Muscle layer of colon (tissue), 2 donors: ENCODE data around the gene PRR18.

Experiments
- H3K27ac ChIP-seq: one replicate; pipeline ENCODE4 v1.7.0; 2013; ENCODE audit warnings: low read depth, mild to moderate bottlenecking, low read length, moderate library complexity
- H3K27me3 ChIP-seq, 2 donors: one replicate each; pipeline ENCODE4 v1.7.0; 2013; ENCODE audit warnings: low read length in 2 of 2, mild to moderate bottlenecking in 2 of 2; ENCODE audit not compliant: insufficient read depth in 2 of 2, control insufficient read depth in 1 of 2
- H3K36me3 ChIP-seq: one replicate; pipeline ENCODE4 v1.7.0; 2013; ENCODE audit warnings: mild to moderate bottlenecking, low read length; ENCODE audit not compliant: insufficient read depth
- H3K4me1 ChIP-seq: one replicate; pipeline ENCODE4 v1.7.0; 2013; ENCODE audit warnings: mild to moderate bottlenecking, low read length; ENCODE audit not compliant: insufficient read depth
- H3K4me3 ChIP-seq, 2 donors: one replicate each; pipeline ENCODE4 v1.7.0; 2013; ENCODE audit warnings: low read length in 2 of 2, low read depth in 1 of 2, mild to moderate bottlenecking in 1 of 2, moderate library complexity in 1 of 2
- H3K9ac ChIP-seq: one replicate; pipeline ENCODE4 v1.7.0; 2013; ENCODE audit warnings: low read length
- H3K9me3 ChIP-seq: one replicate; pipeline ENCODE4 v1.7.0; 2013; ENCODE audit warnings: mild to moderate bottlenecking, low read length
- donor health status: abdominal sarcoma.
- donor health status: Adenocarcinoma of cecum.

PRR18 gene

GRCh38 chr6:166312832-166313231, 4.6 kb upstream of the PRR18 start:
- no peaks in the 10 kb centered on the region for H3K9me3 ChIP-seq

GRCh38 chr6:166310634-166311033, 2.4 kb upstream of the PRR18 start:
- Histone ChIP-seq H3K36me3 (no peaks in the 10 kb centered on the region), H3K27ac (no peak overlapping the region), H3K9me3 (no peaks in the 10 kb centered on the region), H3K27me3 (peaks cover 4 to 29% of the 10 kb centered on the region in 2 donors), H3K4me1 (no peaks in the 10 kb centered on the region), H3K4me3 (no peak overlapping the region), H3K9ac (no peak overlapping the region)

More at GRCh38 chr6:166312832-166313231, 4.6 kb upstream of the PRR18 start:
- no peak overlapping the region for H3K9ac ChIP-seq
- no peaks in the 10 kb centered on the region for H3K36me3 ChIP-seq
- H3K4me3 ChIP-seq, result no peak overlapping the region
- no peak overlapping the region for H3K27ac ChIP-seq
- peaks cover 4 to 17% of the 10 kb centered on the region in 2 donors for H3K27me3 ChIP-seq
- no peaks in the 10 kb centered on the region for H3K4me1 ChIP-seq

- Histone ChIP-seq H3K36me3 (no peaks in the 10 kb centered on the region), H3K4me1 (no peaks in the 10 kb centered on the region), H3K9me3 (no peaks in the 10 kb centered on the region), H3K27ac (no peak overlapping the region), H3K4me3 (no peak overlapping the region), H3K9ac (no peak overlapping the region), H3K27me3 (peaks cover 4 to 35% of the 10 kb centered on the region in 2 donors)
Observed at GRCh38 chr6:166309977-166310376, 1.8 kb upstream of the PRR18 start.

- no peak overlapping the region for H3K27ac ChIP-seq
- no peak overlapping the region for H3K9ac ChIP-seq
- H3K36me3 ChIP-seq, result no peaks in the 10 kb centered on the region
- peaks cover 4 to 43% of the 10 kb centered on the region in 2 donors for H3K27me3 ChIP-seq
- no peaks in the 10 kb centered on the region for H3K4me1 ChIP-seq
- no peaks in the 10 kb centered on the region for H3K9me3 ChIP-seq
- peak overlapping the region in 1 of 2 donors; percentile 20 for H3K4me3 ChIP-seq
Observed at GRCh38 chr6:166308769-166309589, 787 bp upstream of the PRR18 start.

GRCh38 chr6:166307082-166308032, 835 bp downstream of the PRR18 start:
- no peaks in the 10 kb centered on the region for H3K36me3 ChIP-seq
- H3K27ac ChIP-seq, result no peak overlapping the region
- no peaks in the 10 kb centered on the region for H3K4me1 ChIP-seq
- no peaks in the 10 kb centered on the region for H3K9me3 ChIP-seq
- no peak overlapping the region for H3K9ac ChIP-seq
- peak overlapping the region in 1 of 2 donors; percentile 20 for H3K4me3 ChIP-seq
- H3K27me3 ChIP-seq, result peaks cover 7 to 43% of the 10 kb centered on the region in 2 donors

- H3K9me3 ChIP-seq, result no peaks in the 10 kb centered on the region
- no peaks in the 10 kb centered on the region for H3K4me1 ChIP-seq
- no peak overlapping the region for H3K9ac ChIP-seq
- no peak overlapping the region for H3K27ac ChIP-seq
- H3K27me3 ChIP-seq, result peaks cover 10 to 43% of the 10 kb centered on the region in 2 donors
- H3K4me3 ChIP-seq, result no peak overlapping the region
- no peaks in the 10 kb centered on the region for H3K36me3 ChIP-seq
Observed at GRCh38 chr6:166306378-166307081, 1.7 kb downstream of the PRR18 start.

- no peak overlapping the region for H3K9ac ChIP-seq
- no peaks in the 10 kb centered on the region for H3K36me3 ChIP-seq
- no peak overlapping the region for H3K4me3 ChIP-seq
- H3K9me3 ChIP-seq, result no peaks in the 10 kb centered on the region
- H3K27me3 ChIP-seq, result peaks cover 10 to 43% of the 10 kb centered on the region in 2 donors
- H3K4me1 ChIP-seq, result no peaks in the 10 kb centered on the region
- H3K27ac ChIP-seq, result no peak overlapping the region
Observed at GRCh38 chr6:166305562-166306117, 2.6 kb downstream of the PRR18 start.

- H3K4me3 ChIP-seq, result no peak overlapping the region
- no peak overlapping the region for H3K27ac ChIP-seq
- H3K27me3 ChIP-seq, result peaks cover 10 to 39% of the 10 kb centered on the region in 2 donors
- H3K36me3 ChIP-seq, result no peaks in the 10 kb centered on the region
- H3K9me3 ChIP-seq, result no peaks in the 10 kb centered on the region
- no peak overlapping the region for H3K9ac ChIP-seq
- H3K4me1 ChIP-seq, result no peaks in the 10 kb centered on the region
Observed at GRCh38 chr6:166304106-166304505, 4.1 kb downstream of the PRR18 start.

- H3K4me1 ChIP-seq, result no peaks in the 10 kb centered on the region
Observed at GRCh38 chr6:166301611-166302529, 6.3 kb downstream of the PRR18 start.

GRCh38 chr6:166300357-166300987, 7.7 kb downstream of the PRR18 start:
- no peaks in the 10 kb centered on the region for H3K36me3 ChIP-seq
- peaks cover 5 to 13% of the 10 kb centered on the region in 2 donors for H3K27me3 ChIP-seq
- H3K9ac ChIP-seq, result no peak overlapping the region
- H3K27ac ChIP-seq, result no peak overlapping the region
- no peaks in the 10 kb centered on the region for H3K4me1 ChIP-seq
- H3K4me3 ChIP-seq, result no peak overlapping the region
- no peaks in the 10 kb centered on the region for H3K9me3 ChIP-seq

More at GRCh38 chr6:166301611-166302529, 6.3 kb downstream of the PRR18 start:
- Histone ChIP-seq H3K9me3 (no peaks in the 10 kb centered on the region), H3K36me3 (no peaks in the 10 kb centered on the region), H3K9ac (no peak overlapping the region), H3K4me3 (no peak overlapping the region), H3K27ac (no peak overlapping the region), H3K27me3 (peaks cover 5 to 22% of the 10 kb centered on the region in 2 donors)
